ENCODE data around the gene ADORA1.

DNA sequence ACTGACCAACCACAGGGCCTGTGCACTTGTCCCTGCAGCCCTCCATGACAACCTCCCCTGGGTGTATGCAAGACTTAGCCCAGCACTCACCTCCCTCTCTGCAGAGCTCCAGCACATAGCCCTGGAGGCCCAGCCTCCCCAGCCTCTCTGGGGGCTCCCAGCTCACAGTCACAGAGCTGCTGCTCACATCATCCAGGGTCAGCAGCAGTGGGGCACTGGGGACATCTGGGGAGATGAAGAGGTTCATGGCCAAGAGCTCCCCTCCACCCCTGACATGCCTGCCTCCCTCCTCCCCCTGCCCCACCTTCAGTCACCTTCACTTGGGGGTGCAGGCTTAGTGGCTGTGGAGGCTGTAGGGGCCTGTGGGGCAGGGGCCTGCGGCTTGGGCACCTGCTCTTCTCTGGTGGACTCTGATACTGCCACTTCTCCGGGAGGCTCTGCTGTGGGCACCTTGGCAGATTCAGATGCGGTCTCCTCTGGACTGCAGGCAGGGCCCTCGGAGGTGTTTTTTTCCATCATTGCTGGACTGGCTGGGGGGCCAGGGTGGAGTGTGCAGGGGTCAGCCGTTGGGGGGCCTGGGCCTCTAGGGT is 47.8 kb downstream of the ADORA1 start, which contains the start of gene MYBPH:
- no peak for TF ChIP-seq POLR2AphosphoS5 (IDR thresholded peaks at IDR 0.05; ENCODE audit: borderline replicate concordance, low read depth, low read length)
- no peak for TF ChIP-seq EZH2 (IDR thresholded peaks at IDR 0.05)
- TF ChIP-seq FOXP2 (optimal IDR thresholded peaks at IDR 0.05; ENCODE audit: control extremely low read depth, extremely low read length, insufficient read depth), result no peak
